T follicular helper cell (primary cell): ENCODE measurements around the gene THSD7B.

Experiments used
- DNase-seq: peaks from one replicate; pipeline ENCODE4 v3.0.0-alpha.2; 2020; ENCODE audit warnings: low read depth

THSD7B gene

DNA sequence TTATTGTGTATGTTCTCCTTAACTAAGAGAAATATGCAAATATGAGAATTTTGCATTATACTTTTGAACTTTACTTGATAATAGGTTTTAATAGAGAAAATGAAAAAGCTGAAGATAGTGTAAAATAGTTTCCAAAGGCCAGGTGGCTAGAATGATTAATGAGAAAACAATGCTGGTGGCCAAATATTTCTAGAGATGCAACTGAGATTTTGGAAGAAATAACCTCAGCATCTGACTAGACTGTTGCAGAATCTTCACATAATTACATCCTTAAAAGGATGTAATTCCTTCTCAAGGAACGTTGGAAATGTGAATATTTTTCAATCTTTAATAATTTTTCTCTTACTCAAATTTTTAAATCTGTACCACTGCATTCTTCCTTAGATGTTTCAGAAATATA, 434.4 kb downstream of the THSD7B start:
- no peak for DNase-seq

DNA sequence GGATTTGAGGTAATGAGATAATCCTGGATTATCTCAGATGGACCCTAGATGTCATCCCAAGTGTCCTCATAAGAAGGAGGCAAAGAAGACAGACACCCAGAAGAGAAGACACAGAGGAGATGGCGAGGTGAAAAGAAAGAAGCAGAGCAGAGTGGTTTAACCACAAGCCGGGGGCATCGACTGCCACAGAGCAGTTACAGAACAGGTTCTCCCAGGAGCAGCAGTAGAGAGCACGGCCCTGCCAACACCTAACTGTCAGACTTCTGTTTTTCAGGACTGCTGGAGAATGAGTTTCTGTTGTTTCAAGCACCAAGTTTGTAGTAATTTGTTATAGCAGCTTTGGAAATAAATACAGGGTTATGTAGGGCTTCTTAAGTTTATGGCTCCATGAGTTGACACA, 437.0 kb downstream of the THSD7B start:
- no peak for DNase-seq

DNA sequence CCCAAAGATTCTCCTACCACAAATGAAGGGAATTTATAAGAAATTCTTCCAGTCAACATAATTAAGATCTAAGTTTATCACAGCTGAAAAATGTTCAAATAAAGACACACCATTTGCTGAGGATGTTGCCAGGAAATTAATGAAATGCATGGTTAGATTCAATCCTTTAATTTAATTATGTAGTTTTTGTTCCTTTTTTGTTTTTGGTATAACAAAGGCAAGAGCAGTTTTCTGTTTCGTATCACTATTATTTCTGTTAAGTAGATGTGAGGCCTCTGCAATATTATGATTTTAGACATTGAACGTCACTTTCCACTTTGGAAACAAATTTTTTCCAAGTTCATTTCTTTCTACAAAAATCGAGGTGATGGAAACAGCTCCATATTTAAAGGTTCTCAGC, 440.0 kb downstream of the THSD7B start:
- no peak for DNase-seq

- DNase-seq, result no peak
Observed at GRCh38 chr2:137206069-137206468, 440.7 kb downstream of the THSD7B start.

- no peak for DNase-seq
Observed at GRCh38 chr2:137207030-137207429, 441.7 kb downstream of the THSD7B start.

DNA sequence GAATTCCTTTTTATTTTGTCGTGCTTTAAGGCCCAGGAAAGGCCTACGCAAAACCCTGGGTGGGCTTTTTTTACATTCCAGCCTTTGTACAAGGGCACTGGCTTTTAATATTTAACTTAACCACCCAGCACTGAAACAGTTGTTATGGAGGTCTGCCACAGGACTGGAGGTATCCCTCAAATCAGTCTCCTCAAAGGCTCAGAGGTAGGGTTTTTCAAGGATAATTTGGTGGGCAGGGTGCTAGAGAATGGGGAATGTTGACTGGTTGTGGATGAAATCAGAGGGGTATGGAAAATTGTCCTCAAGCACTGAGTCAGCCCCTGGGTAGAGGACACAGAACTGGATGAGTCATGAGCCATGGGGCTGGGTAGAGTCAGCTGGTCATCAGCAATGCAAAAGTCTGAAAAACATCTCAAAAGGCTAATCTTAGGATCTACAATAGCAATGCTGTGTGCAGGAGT, 443.1 kb downstream of the THSD7B start:
- DNase-seq, result no peak

DNA sequence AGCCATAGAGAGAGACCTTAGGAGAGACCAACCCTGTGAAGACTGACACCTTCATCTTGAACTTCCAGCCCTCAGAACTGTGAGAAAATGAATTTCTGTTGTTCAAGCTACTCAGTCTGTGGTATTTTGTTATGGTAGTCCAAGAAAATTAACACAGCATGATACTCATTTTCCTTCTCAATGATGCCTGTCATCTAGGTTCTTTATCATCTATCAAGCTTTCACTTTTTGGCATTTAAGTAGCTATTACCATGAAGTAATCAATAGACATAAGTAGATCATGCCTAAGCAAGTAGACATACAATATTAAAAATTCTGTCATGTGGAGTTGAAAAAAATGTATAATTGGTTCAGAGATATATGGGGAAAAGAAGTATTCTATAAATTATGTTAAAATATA, 444.7 kb downstream of the THSD7B start:
- no peak for DNase-seq

DNA sequence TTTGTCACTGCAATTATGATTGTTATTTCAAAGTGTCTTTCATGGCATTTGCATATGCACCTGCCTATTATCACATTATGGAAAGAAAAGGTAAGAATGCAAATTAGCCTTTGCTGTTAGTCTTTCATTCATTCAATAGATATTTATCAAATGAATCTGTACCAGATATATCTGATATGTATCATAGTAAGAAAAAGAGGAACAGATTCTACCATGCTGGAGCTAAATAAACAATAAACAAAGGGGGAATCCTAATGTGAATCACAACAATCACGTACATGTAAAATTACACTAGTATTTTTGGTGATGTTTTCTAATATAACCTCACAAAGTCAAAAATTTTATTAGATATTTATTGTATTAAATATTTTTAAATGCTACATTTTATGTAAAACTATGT, 446.4 kb downstream of the THSD7B start:
- no peak for DNase-seq

- DNase-seq, result no peak
Observed at GRCh38 chr2:137220438-137220993, 455.2 kb downstream of the THSD7B start.

DNA sequence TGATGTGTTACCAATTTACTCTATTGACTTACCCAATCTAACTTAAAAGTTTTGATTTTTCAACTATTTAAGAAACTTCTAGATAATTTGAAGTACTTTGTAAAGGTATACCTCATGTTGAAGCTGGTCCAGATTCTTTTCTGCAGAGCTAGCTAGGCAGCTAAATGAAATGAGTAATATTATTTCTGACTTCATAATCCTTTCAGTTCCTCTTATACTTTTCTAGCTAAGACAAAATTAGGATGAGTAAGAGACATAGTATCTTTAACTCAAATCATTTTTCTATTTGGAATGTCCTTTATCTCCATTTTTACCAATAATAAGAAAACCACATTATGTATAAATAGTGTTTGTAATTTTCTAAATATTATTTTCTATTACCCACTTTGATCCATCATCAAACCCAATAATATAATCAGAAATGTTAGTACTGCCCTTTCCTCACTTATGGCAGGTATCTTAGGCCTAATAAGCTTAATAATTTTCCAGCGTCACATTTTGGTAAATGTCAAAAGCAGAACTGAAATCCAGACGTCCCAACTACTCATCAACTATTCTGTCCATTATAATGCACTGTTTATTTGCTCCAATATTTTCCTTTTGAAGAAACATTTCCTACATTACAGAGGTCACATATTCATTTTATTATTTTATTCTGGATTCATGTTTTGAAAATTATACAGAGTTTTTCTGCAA, 456.6 kb downstream of the THSD7B start:
- DNase-seq, result no peak

- no peak for DNase-seq
Observed at GRCh38 chr2:137223722-137224121, 458.4 kb downstream of the THSD7B start.

- DNase-seq, result no peak
Observed at GRCh38 chr2:137228566-137228965, 463.2 kb downstream of the THSD7B start.

- DNase-seq, result no peak
Observed at GRCh38 chr2:137229834-137230233, 464.5 kb downstream of the THSD7B start.

GRCh38 chr2:137231628-137232027, 466.3 kb downstream of the THSD7B start:
- DNase-seq, result no peak

- DNase-seq, result no peak
Observed at GRCh38 chr2:137232076-137232475, 466.7 kb downstream of the THSD7B start.

DNA sequence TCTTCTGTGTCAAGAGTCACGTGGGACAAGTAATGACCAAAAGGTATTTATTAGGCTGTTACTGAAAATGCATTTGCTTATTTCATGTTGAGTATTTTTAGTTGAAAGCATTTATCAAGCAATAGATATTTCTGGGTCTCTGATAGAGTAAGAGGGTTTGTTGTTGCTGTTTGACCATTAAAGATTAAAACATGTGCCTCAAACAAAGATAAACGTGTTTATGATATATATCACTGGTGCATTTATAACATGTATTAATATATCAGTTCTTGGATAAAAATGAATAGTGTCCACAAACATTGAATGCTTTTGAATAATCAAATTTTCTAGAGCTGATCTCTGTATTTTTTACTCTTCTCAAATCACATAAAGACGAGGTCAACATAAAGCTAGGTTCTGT, 467.7 kb downstream of the THSD7B start:
- no peak for DNase-seq

DNA sequence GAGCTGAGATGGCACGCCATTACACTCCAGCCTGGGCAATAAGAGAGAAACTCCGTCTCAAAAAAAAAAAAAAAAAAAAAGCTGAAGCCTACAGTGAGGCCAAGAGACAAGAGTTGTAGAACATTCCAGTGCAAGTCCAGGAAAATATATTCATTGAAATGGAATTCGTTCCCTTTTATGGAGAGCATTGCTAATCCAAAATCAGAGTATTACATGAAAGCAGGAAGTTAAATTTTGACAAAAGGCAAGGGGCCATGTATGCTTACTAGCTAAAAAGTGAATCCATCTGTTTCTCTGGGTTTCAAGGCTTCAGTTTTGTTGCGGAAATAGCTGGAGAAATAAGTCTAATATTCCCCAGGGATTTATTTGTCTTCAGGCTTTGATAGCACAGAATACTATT, 471.7 kb downstream of the THSD7B start:
- DNase-seq, result no peak

DNA sequence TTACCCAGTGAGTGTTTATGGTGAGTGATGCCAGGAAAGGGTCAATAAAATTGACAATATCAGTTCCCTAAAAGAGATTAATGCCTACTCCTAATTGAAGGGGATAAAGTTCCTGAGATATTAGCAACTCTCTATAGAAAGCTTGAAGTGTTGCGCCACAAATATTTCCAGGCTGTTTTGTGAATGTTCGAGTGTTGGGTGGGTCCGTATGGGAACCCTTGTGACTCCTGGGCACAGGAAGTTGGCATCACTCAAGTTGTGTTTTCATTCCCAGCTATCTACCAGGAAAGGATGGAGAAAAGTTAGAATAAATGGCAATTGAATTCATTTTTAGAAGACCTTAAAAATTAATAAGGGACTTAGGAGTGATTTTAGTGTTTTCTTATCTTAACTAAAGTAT, 472.7 kb downstream of the THSD7B start:
- DNase-seq, result no peak

DNA sequence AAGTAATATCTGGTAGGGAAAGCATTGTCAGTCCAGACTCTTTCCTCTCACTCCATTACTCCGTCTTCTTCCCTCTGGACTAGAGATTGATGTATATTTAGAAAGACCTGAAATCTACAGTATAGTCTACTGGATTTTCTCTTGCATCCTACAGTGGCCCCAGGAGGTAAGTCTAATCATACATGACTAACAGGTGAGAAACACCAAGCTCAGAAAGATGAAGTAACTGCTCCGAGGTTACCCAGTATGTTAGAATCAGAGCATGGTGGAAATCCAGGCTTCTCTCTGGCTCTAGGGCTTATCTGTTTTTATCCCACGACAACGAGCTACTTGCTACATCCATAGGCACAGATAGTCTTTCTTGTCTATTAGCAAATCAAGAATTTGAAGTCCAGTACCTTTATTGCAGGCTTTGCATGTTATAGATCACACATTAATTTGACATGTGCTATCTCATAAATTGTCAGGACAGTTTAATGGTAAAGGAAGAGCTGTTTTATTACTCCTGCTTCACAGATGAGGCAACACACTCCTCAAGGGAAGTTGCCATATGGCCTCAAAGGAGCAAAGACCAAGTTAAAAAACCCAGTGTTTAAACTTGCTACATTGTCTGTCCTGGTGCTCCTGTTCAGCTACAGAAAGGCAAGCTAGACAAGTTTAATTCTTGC, 484.3 kb downstream of the THSD7B start:
- DNase-seq, result no peak

GRCh38 chr2:137250401-137250800, 485.1 kb downstream of the THSD7B start:
- DNase-seq, result no peak

DNA sequence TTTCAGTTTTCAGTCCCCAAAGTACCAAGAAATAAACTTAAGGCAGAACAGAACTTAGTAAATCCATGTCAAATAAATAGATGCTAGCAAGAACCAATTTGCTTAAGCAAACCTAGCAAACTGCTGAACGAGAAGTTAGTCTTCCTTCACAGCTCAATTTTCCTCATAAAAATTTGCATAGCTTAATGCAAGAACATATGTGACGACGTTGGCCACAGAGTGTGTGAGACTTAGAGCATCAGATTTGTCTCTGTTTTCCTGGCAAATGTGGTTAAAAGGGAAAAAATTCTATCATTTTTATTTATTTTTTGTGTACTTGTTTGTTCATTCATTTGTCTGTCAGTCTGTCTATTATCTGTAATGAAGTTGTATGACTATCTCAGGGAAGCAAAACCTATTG, 485.7 kb downstream of the THSD7B start:
- no peak for DNase-seq

DNA sequence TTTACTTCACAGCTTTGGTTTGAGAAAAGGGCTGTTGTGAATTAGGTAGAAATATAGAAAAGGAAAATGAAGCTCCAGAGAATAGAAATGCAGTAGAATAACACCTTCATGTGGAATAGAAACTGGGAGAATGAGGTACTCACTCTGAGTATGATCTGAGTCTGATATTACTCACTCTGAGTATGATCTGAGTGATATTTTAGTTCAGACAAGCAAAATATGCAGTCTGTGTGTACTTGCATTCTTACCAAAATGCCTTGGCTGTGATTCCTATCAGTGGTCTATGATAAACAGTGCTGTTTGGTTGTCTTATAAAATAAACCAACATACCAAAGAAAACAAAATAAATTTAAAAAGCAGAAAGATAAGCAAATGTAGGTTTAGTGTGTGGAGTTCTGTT, 487.6 kb downstream of the THSD7B start:
- no peak for DNase-seq

DNA sequence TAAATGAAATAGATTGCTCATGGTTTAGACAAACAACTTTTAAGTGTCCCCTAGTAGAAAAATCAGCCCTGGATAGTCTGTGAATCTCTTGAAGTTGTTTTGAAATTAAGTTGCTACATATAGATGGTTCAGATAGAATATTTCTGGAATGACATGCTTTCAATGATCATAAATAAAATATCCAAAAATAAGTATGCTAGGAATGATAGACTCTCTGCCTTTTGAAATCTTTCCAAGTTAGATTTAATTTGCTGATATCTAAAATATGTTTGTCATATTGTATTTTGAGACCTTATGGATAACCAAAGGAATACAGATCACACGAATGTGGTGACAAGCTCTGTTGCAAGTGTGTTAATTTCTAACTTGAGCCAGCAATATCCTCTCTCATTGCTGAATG, 488.7 kb downstream of the THSD7B start:
- DNase-seq, result no peak

GRCh38 chr2:137255345-137255744, 490.0 kb downstream of the THSD7B start:
- DNase-seq, result no peak
